ENCODE data around the gene F2.

F2 gene

GRCh38 chr11:46729110-46730027 is 10.4 kb downstream of the F2 start:
- no peaks in the 10 kb centered on the region for H3K36me3 ChIP-seq (ENCODE audit: control insufficient read depth, insufficient read depth, low read length)
- H3K9ac ChIP-seq (ENCODE audit: low read length), result no peak overlapping the region
- H3K27me3 ChIP-seq (ENCODE audit: control insufficient read depth, insufficient read depth, low read length), result no peaks in the 10 kb centered on the region
- peaks cover 1% of the 10 kb centered on the region; the same call in 1 of the 2 replicates for H3K4me1 ChIP-seq (ENCODE audit: control insufficient read depth, insufficient read depth, low read length)
- H3K27ac ChIP-seq (ENCODE audit: low read depth, low read length), result no peak overlapping the region
- no peaks in the 10 kb centered on the region for H3K9me3 ChIP-seq (ENCODE audit: control insufficient read depth, insufficient read depth, low read depth, low read length)
- no peak overlapping the region for H3K4me3 ChIP-seq (ENCODE audit: low read depth, low read length)

- H3K4me3 ChIP-seq (ENCODE audit: low read depth, low read length), result no peak overlapping the region
- no peaks in the 10 kb centered on the region for H3K4me1 ChIP-seq (ENCODE audit: control insufficient read depth, insufficient read depth, low read length)
- no peak overlapping the region for H3K9ac ChIP-seq (ENCODE audit: low read length)
- H3K36me3 ChIP-seq (ENCODE audit: control insufficient read depth, insufficient read depth, low read length), result no peaks in the 10 kb centered on the region
- no peaks in the 10 kb centered on the region for H3K9me3 ChIP-seq (ENCODE audit: control insufficient read depth, insufficient read depth, low read depth, low read length)
- no peaks in the 10 kb centered on the region for H3K27me3 ChIP-seq (ENCODE audit: control insufficient read depth, insufficient read depth, low read length)
- no peak overlapping the region for H3K27ac ChIP-seq (ENCODE audit: low read depth, low read length)
Observed at GRCh38 chr11:46731545-46731944, 12.5 kb downstream of the F2 start.

DNA sequence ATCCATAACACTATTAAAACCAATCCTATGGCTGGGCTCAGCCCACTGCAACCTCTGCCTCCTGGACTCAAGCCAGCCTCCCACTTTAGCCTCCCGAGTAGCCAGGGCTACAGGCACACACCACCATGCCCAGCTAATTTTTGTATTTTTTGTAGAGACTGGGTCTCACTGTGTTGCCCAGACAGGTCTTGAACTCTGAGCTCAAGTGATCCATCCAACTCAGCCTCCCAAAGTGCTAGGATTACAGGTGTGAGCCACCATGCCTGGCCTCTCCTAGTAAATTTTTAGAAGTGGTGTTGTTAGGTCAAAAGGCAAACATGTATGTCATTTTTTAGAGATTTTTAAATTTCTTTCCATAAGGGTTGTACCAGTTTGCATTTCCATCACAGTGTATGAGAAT is 14.2 kb downstream of the F2 start:
- Histone ChIP-seq H3K4me3 (ENCODE audit: low read depth, low read length) (no peak overlapping the region), H3K9ac (ENCODE audit: low read length) (no peak overlapping the region), H3K4me1 (ENCODE audit: control insufficient read depth, insufficient read depth, low read length) (no peaks in the 10 kb centered on the region), H3K27me3 (ENCODE audit: control insufficient read depth, insufficient read depth, low read length) (no peaks in the 10 kb centered on the region), H3K27ac (ENCODE audit: low read depth, low read length) (no peak overlapping the region), H3K36me3 (ENCODE audit: control insufficient read depth, insufficient read depth, low read length) (no peaks in the 10 kb centered on the region), H3K9me3 (ENCODE audit: control insufficient read depth, insufficient read depth, low read depth, low read length) (no peaks in the 10 kb centered on the region)

- H3K27ac ChIP-seq (ENCODE audit: low read depth, low read length), result no peak overlapping the region
- H3K4me1 ChIP-seq (ENCODE audit: control insufficient read depth, insufficient read depth, low read length), result no peaks in the 10 kb centered on the region
- no peak overlapping the region for H3K4me3 ChIP-seq (ENCODE audit: low read depth, low read length)
- H3K9ac ChIP-seq (ENCODE audit: low read length), result no peak overlapping the region
- no peaks in the 10 kb centered on the region for H3K9me3 ChIP-seq (ENCODE audit: control insufficient read depth, insufficient read depth, low read depth, low read length)
- H3K36me3 ChIP-seq (ENCODE audit: control insufficient read depth, insufficient read depth, low read length), result peaks cover 7% of the 10 kb centered on the region
- H3K27me3 ChIP-seq (ENCODE audit: control insufficient read depth, insufficient read depth, low read length), result no peaks in the 10 kb centered on the region
Observed at GRCh38 chr11:46736146-46736545, 17.1 kb downstream of the F2 start.

DNA sequence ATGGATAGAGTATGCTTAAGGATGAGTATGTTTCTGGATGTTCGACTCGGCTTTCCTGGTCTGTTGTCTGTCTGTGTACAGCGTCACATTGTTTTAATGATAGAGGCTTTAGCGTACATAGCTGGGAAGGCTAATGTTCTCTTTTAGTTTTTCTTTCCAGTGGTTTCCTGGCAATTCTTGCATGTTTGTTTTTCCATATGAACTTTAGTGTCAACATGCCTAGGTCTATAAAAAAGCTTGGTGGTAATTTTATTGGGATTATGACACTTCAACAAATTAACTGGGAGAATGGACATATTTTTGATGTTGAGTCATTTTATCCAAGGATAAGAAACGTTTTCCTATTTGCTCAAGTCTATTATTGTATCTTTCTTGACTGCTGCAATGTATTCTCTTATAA is 17.6 kb downstream of the F2 start:
- Histone ChIP-seq H3K27me3 (ENCODE audit: control insufficient read depth, insufficient read depth, low read length) (no peaks in the 10 kb centered on the region), H3K9ac (ENCODE audit: low read length) (no peak overlapping the region), H3K4me1 (ENCODE audit: control insufficient read depth, insufficient read depth, low read length) (no peaks in the 10 kb centered on the region), H3K36me3 (ENCODE audit: control insufficient read depth, insufficient read depth, low read length) (peaks cover 11% of the 10 kb centered on the region), H3K4me3 (ENCODE audit: low read depth, low read length) (no peak overlapping the region), H3K27ac (ENCODE audit: low read depth, low read length) (no peak overlapping the region), H3K9me3 (ENCODE audit: control insufficient read depth, insufficient read depth, low read depth, low read length) (no peaks in the 10 kb centered on the region)

GRCh38 chr11:46737699-46738098 is 18.7 kb downstream of the F2 start:
- Histone ChIP-seq H3K4me3 (ENCODE audit: low read depth, low read length) (no peak overlapping the region), H3K36me3 (ENCODE audit: control insufficient read depth, insufficient read depth, low read length) (peaks cover 22% of the 10 kb centered on the region), H3K27me3 (ENCODE audit: control insufficient read depth, insufficient read depth, low read length) (no peaks in the 10 kb centered on the region), H3K9me3 (ENCODE audit: control insufficient read depth, insufficient read depth, low read depth, low read length) (no peaks in the 10 kb centered on the region), H3K9ac (ENCODE audit: low read length) (no peak overlapping the region), H3K4me1 (ENCODE audit: control insufficient read depth, insufficient read depth, low read length) (no peaks in the 10 kb centered on the region), H3K27ac (ENCODE audit: low read depth, low read length) (no peak overlapping the region)

GRCh38 chr11:46738887-46739286 is 19.9 kb downstream of the F2 start:
- Histone ChIP-seq H3K4me1 (ENCODE audit: control insufficient read depth, insufficient read depth, low read length) (no peaks in the 10 kb centered on the region), H3K36me3 (ENCODE audit: control insufficient read depth, insufficient read depth, low read length) (peaks cover 34% of the 10 kb centered on the region), H3K27ac (ENCODE audit: low read depth, low read length) (no peak overlapping the region), H3K4me3 (ENCODE audit: low read depth, low read length) (no peak overlapping the region), H3K9ac (ENCODE audit: low read length) (no peak overlapping the region), H3K9me3 (ENCODE audit: control insufficient read depth, insufficient read depth, low read depth, low read length) (no peaks in the 10 kb centered on the region), H3K27me3 (ENCODE audit: control insufficient read depth, insufficient read depth, low read length) (no peaks in the 10 kb centered on the region)

GRCh38 chr11:46741600-46742484 is 22.8 kb downstream of the F2 start:
- no peak overlapping the region for H3K4me3 ChIP-seq (ENCODE audit: low read depth, low read length)
- no peak overlapping the region for H3K27ac ChIP-seq (ENCODE audit: low read depth, low read length)
- H3K4me1 ChIP-seq (ENCODE audit: control insufficient read depth, insufficient read depth, low read length), result no peaks in the 10 kb centered on the region
- no peaks in the 10 kb centered on the region for H3K9me3 ChIP-seq (ENCODE audit: control insufficient read depth, insufficient read depth, low read depth, low read length)
- H3K27me3 ChIP-seq (ENCODE audit: control insufficient read depth, insufficient read depth, low read length), result no peaks in the 10 kb centered on the region
- H3K9ac ChIP-seq (ENCODE audit: low read length), result no peak overlapping the region
- H3K36me3 ChIP-seq (ENCODE audit: control insufficient read depth, insufficient read depth, low read length), result peaks cover 64% of the 10 kb centered on the region

GRCh38 chr11:46743043-46743442 is 24.0 kb downstream of the F2 start:
- Histone ChIP-seq H3K27me3 (ENCODE audit: control insufficient read depth, insufficient read depth, low read length) (no peaks in the 10 kb centered on the region), H3K4me1 (ENCODE audit: control insufficient read depth, insufficient read depth, low read length) (no peaks in the 10 kb centered on the region), H3K4me3 (ENCODE audit: low read depth, low read length) (no peak overlapping the region), H3K27ac (ENCODE audit: low read depth, low read length) (no peak overlapping the region), H3K36me3 (ENCODE audit: control insufficient read depth, insufficient read depth, low read length) (peaks cover 76% of the 10 kb centered on the region), H3K9me3 (ENCODE audit: control insufficient read depth, insufficient read depth, low read depth, low read length) (no peaks in the 10 kb centered on the region), H3K9ac (ENCODE audit: low read length) (no peak overlapping the region)

GRCh38 chr11:46743693-46744339 is 24.8 kb downstream of the F2 start:
- Histone ChIP-seq H3K27me3 (ENCODE audit: control insufficient read depth, insufficient read depth, low read length) (no peaks in the 10 kb centered on the region), H3K4me1 (ENCODE audit: control insufficient read depth, insufficient read depth, low read length) (no peaks in the 10 kb centered on the region), H3K9ac (ENCODE audit: low read length) (no peak overlapping the region), H3K9me3 (ENCODE audit: control insufficient read depth, insufficient read depth, low read depth, low read length) (no peaks in the 10 kb centered on the region), H3K36me3 (ENCODE audit: control insufficient read depth, insufficient read depth, low read length) (peaks cover 82% of the 10 kb centered on the region), H3K4me3 (ENCODE audit: low read depth, low read length) (no peak overlapping the region), H3K27ac (ENCODE audit: low read depth, low read length) (no peak overlapping the region)
